HepG2 (cell line): ENCODE measurements around the gene CAGE1. TPM values are rescaled to one million over a fixed set of nuclear protein-coding genes. Genes with fewer than 3 reads are reported as not detected.

Experiments
- MAFG ChIP-seq: sonication (generic); formaldehyde crosslinking; IDR thresholded peaks from 2 replicates; pipeline ENCODE4 v1.5.1; 2020; ENCODE audit warnings: mild to moderate bottlenecking, missing genetic modification reagents
- MED8 ChIP-seq: sonication (generic); formaldehyde crosslinking; IDR thresholded peaks from 2 replicates; pipeline ENCODE4 v1.8.1; 2023; ENCODE audit warnings: mild to moderate bottlenecking, missing genetic modification reagents; ENCODE audit not compliant: insufficient replicate concordance
- NCOA2 ChIP-seq: sonication (generic); formaldehyde crosslinking; IDR thresholded peaks from 2 replicates; pipeline ENCODE4 v1.8.0; 2022; ENCODE audit warnings: inconsistent platforms
- NFIC ChIP-seq: IDR thresholded peaks from 2 replicates; pipeline ENCODE4 v1.6.1; 2012; ENCODE audit warnings: mild to moderate bottlenecking, low read length, inconsistent platforms
- RFX1 ChIP-seq: fragments of 450-650 bp; IDR thresholded peaks from 2 replicates; pipeline ENCODE4 v1.6.1; 2017
- SCMH1 ChIP-seq: sonication (generic); formaldehyde crosslinking; IDR thresholded peaks from 2 replicates; pipeline ENCODE4 v1.9.0; 2021; ENCODE audit warnings: missing genetic modification reagents, mild to moderate bottlenecking, borderline replicate concordance
- TAF15 ChIP-seq: fragments of 200-400 bp; formaldehyde crosslinking; IDR thresholded peaks from one replicate; pipeline ENCODE4 v1.6.1; 2018; ENCODE audit warnings: mild to moderate bottlenecking, low read depth, low read length; ENCODE audit not compliant: poor library complexity, severe bottlenecking
- ZKSCAN8 ChIP-seq: IDR thresholded peaks from 2 replicates; pipeline ENCODE4 v1.6.1; 2016; ENCODE audit warnings: borderline replicate concordance, missing genetic modification reagents, missing compliant biosample characterization
- ZNF33B ChIP-seq: sonication (generic); formaldehyde crosslinking; IDR thresholded peaks from 2 replicates; pipeline ENCODE4 v1.5.1; 2020; ENCODE audit warnings: mild to moderate bottlenecking, missing genetic modification reagents
- ZNF550 ChIP-seq: sonication (generic); formaldehyde crosslinking; IDR thresholded peaks from 2 replicates; pipeline ENCODE4 v1.4.0; 2020; ENCODE audit warnings: mild to moderate bottlenecking, missing genetic modification reagents, borderline replicate concordance
- ZNF605 ChIP-seq: sonication (generic); formaldehyde crosslinking; IDR thresholded peaks from 2 replicates; pipeline ENCODE4 v1.8.0; 2022; ENCODE audit warnings: mild to moderate bottlenecking, missing genetic modification reagents
- ZNF615 ChIP-seq: sonication (generic); formaldehyde crosslinking; IDR thresholded peaks from 2 replicates; pipeline ENCODE4 v1.5.0; 2020; ENCODE audit warnings: mild to moderate bottlenecking, missing genetic modification reagents, borderline replicate concordance
- ZSCAN20 ChIP-seq: sonication (generic); formaldehyde crosslinking; IDR thresholded peaks from 2 replicates; pipeline ENCODE4 v1.4.0; 2020; ENCODE audit warnings: missing genetic modification reagents, mild to moderate bottlenecking, borderline replicate concordance
- polyA plus RNA-seq, 8 experiments: library from polyadenylated mRNA; depleted of rRNA in 3 of 8; stranded (reverse) in 7 of 8; unstranded in 1 of 8; fragments of >200 nt; fragmentation: Illumina TruSeq in 4 of 8; extraction: Trizol in 4 of 8; gene quantifications; 2 replicates each; pipeline versions ENCODE4 v1.2.1 to v1.2.3, GENCODE V29; 2011 to 2016; ENCODE audit warnings: low read depth in 4 of 8, missing spikeins in 1 of 8, mixed read lengths in 1 of 8; ENCODE audit not compliant: insufficient read depth in 1 of 8
- total RNA-seq, 5 experiments: library from RNA; depleted of rRNA; stranded (reverse); fragments of >200 nt; fragmentation: Illumina TruSeq; extraction: Trizol; gene quantifications; 2 replicates each; pipeline ENCODE4 v1.2.3, GENCODE V29; 2016; ENCODE audit warnings: low read depth in 1 of 5
- TF ChIP-seq, protein P1 (sequence below): IDR thresholded peaks from 2 replicates; pipeline ENCODE4 v1.6.1; 2016; ENCODE audit warnings: mild to moderate bottlenecking
- TF ChIP-seq, protein P2 (sequence below), 2 experiments: sonication (generic) in 1 of 2; formaldehyde crosslinking in 1 of 2; IDR thresholded peaks; 2 replicates each; pipeline versions ENCODE4 v1.6.1 to v1.9.0; 2014 to 2022; ENCODE audit warnings: antibody characterized with exemption in 1 of 2, borderline replicate concordance in 1 of 2, inconsistent platforms in 1 of 2, low read depth in 1 of 2, missing genetic modification reagents in 1 of 2
- TF ChIP-seq, protein P3 (sequence below): IDR thresholded peaks from 2 replicates; pipeline ENCODE4 v1.6.1; 2016; ENCODE audit warnings: low read depth, borderline replicate concordance
- TF ChIP-seq, protein P4 (sequence below): sonication (generic); formaldehyde crosslinking; IDR thresholded peaks from 2 replicates; pipeline ENCODE4 v1.4.0; 2020; ENCODE audit warnings: missing genetic modification reagents, borderline replicate concordance
- TF ChIP-seq, protein P5 (sequence below): sonication (generic); formaldehyde crosslinking; IDR thresholded peaks from 2 replicates; pipeline ENCODE4 v1.4.0; 2020; ENCODE audit warnings: missing genetic modification reagents, borderline replicate concordance

The CAGE1 gene
- total and polyA plus RNA-seq, 2 of the 13 experiments (the other 11 are each of a cell fraction or from before 2014, with no cell fraction given), result 0.03 to 0.15 TPM

- TF ChIP-seq, protein P1, sequence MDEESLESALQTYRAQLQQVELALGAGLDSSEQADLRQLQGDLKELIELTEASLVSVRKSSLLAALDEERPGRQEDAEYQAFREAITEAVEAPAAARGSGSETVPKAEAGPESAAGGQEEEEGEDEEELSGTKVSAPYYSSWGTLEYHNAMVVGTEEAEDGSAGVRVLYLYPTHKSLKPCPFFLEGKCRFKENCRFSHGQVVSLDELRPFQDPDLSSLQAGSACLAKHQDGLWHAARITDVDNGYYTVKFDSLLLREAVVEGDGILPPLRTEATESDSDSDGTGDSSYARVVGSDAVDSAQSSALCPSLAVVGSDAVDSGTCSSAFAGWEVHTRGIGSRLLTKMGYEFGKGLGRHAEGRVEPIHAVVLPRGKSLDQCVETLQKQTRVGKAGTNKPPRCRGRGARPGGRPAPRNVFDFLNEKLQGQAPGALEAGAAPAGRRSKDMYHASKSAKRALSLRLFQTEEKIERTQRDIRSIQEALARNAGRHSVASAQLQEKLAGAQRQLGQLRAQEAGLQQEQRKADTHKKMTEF, result no peak
- TF ChIP-seq NCOA2, result no peak
- TF ChIP-seq ZSCAN20 (CRISPR knock-in tag), result no peak
- no peak for TF ChIP-seq NFIC
- TF ChIP-seq ZKSCAN8 (CRISPR knock-in tag), result no peak
- TF ChIP-seq MED8 (CRISPR knock-in tag), result no peak
- TF ChIP-seq, protein P2, sequence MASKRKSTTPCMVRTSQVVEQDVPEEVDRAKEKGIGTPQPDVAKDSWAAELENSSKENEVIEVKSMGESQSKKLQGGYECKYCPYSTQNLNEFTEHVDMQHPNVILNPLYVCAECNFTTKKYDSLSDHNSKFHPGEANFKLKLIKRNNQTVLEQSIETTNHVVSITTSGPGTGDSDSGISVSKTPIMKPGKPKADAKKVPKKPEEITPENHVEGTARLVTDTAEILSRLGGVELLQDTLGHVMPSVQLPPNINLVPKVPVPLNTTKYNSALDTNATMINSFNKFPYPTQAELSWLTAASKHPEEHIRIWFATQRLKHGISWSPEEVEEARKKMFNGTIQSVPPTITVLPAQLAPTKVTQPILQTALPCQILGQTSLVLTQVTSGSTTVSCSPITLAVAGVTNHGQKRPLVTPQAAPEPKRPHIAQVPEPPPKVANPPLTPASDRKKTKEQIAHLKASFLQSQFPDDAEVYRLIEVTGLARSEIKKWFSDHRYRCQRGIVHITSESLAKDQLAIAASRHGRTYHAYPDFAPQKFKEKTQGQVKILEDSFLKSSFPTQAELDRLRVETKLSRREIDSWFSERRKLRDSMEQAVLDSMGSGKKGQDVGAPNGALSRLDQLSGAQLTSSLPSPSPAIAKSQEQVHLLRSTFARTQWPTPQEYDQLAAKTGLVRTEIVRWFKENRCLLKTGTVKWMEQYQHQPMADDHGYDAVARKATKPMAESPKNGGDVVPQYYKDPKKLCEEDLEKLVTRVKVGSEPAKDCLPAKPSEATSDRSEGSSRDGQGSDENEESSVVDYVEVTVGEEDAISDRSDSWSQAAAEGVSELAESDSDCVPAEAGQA (IDR thresholded peaks at IDR 0.05; ENCODE audit: low read depth), result no peak
- TF ChIP-seq, protein P2 (CRISPR knock-in tag; IDR thresholded peaks at IDR 0.05; ENCODE audit: borderline replicate concordance), result 0 out of 2 replicates have a peak, but pooled peaks have one; percentile 28
- TF ChIP-seq, protein P3, sequence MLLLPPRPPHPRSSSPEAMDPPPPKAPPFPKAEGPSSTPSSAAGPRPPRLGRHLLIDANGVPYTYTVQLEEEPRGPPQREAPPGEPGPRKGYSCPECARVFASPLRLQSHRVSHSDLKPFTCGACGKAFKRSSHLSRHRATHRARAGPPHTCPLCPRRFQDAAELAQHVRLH (CRISPR knock-in tag), result no peak
- TF ChIP-seq MAFG (CRISPR knock-in tag), result no peak
- TF ChIP-seq ZNF615, result no peak
- no peak for TF ChIP-seq ZNF605 (CRISPR knock-in tag)
- no peak for TF ChIP-seq ZNF550 (CRISPR knock-in tag)
- no peak for TF ChIP-seq SCMH1 (CRISPR knock-in tag)
- TF ChIP-seq, protein P4, sequence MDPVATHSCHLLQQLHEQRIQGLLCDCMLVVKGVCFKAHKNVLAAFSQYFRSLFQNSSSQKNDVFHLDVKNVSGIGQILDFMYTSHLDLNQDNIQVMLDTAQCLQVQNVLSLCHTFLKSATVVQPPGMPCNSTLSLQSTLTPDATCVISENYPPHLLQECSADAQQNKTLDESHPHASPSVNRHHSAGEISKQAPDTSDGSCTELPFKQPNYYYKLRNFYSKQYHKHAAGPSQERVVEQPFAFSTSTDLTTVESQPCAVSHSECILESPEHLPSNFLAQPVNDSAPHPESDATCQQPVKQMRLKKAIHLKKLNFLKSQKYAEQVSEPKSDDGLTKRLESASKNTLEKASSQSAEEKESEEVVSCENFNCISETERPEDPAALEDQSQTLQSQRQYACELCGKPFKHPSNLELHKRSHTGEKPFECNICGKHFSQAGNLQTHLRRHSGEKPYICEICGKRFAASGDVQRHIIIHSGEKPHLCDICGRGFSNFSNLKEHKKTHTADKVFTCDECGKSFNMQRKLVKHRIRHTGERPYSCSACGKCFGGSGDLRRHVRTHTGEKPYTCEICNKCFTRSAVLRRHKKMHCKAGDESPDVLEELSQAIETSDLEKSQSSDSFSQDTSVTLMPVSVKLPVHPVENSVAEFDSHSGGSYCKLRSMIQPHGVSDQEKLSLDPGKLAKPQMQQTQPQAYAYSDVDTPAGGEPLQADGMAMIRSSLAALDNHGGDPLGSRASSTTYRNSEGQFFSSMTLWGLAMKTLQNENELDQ (CRISPR knock-in tag), result no peak
- no peak for TF ChIP-seq TAF15
- TF ChIP-seq, protein P5, sequence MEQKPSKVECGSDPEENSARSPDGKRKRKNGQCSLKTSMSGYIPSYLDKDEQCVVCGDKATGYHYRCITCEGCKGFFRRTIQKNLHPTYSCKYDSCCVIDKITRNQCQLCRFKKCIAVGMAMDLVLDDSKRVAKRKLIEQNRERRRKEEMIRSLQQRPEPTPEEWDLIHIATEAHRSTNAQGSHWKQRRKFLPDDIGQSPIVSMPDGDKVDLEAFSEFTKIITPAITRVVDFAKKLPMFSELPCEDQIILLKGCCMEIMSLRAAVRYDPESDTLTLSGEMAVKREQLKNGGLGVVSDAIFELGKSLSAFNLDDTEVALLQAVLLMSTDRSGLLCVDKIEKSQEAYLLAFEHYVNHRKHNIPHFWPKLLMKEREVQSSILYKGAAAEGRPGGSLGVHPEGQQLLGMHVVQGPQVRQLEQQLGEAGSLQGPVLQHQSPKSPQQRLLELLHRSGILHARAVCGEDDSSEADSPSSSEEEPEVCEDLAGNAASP (CRISPR knock-in tag), result no peak
- no peak for TF ChIP-seq RFX1
- no peak for TF ChIP-seq ZNF33B
These were observed 75.9 kb downstream of the CAGE1 start (continued) for GRCh38 chr6:7313505-7314165.
